Liver (tissue), 9 donors: ENCODE results near the gene FRMD4A. TPM values are rescaled to one million over a fixed set of nuclear protein-coding genes. Genes with fewer than 3 reads are reported as not detected.

ENCODE experiments used
- DNase-seq: peaks from one replicate; pipeline ENCODE4 v3.0.0-alpha.2; 2017; ENCODE audit warnings: low spot score
- H3K27ac ChIP-seq, 2 donors: one replicate each; pipeline ENCODE4 v1.7.0; 2013; ENCODE audit warnings: inconsistent platforms in 2 of 2, low read length in 2 of 2, control low read depth in 1 of 2, low read depth in 1 of 2, mild to moderate bottlenecking in 1 of 2
- H3K27me3 ChIP-seq, 4 donors: one replicate each; pipeline versions ENCODE4 v1.6.1 to v1.7.0; 2013; ENCODE audit warnings: low read length in 3 of 4, inconsistent platforms in 1 of 4, mild to moderate bottlenecking in 1 of 4, moderate library complexity in 1 of 4; ENCODE audit not compliant: control insufficient read depth in 4 of 4, insufficient read depth in 4 of 4
- H3K36me3 ChIP-seq, 4 donors: one replicate each; pipeline versions ENCODE4 v1.6.1 to v1.7.0; 2013; ENCODE audit warnings: low read length in 3 of 4, mild to moderate bottlenecking in 3 of 4, low read depth in 1 of 4, moderate library complexity in 1 of 4; ENCODE audit not compliant: control insufficient read depth in 4 of 4, insufficient read depth in 3 of 4
- H3K4me1 ChIP-seq, 4 donors: one replicate each; pipeline versions ENCODE4 v1.6.1 to v1.7.0; 2013; ENCODE audit warnings: low read length in 3 of 4, mild to moderate bottlenecking in 3 of 4, moderate library complexity in 1 of 4; ENCODE audit not compliant: control insufficient read depth in 4 of 4, insufficient read depth in 4 of 4
- H3K4me3 ChIP-seq, 3 donors: one replicate each; pipeline versions ENCODE4 v1.6.1 to v1.7.0; 2013; ENCODE audit warnings: low read length in 3 of 3, control low read depth in 1 of 3, low read depth in 1 of 3, mild to moderate bottlenecking in 1 of 3
- H3K9ac ChIP-seq, 2 donors: one replicate each; pipeline ENCODE4 v1.7.0; 2013; ENCODE audit warnings: low read length in 2 of 2, mild to moderate bottlenecking in 2 of 2, moderate library complexity in 2 of 2, control low read depth in 1 of 2, low read depth in 1 of 2
- H3K9me3 ChIP-seq, 4 donors: one replicate each; pipeline versions ENCODE4 v1.6.1 to v1.7.0; 2013; ENCODE audit warnings: low read length in 3 of 4; ENCODE audit not compliant: control insufficient read depth in 4 of 4
- EGR1 ChIP-seq, 2 donors: IDR thresholded peaks; 2 replicates each; pipeline ENCODE4 v1.6.1; 2016 to 2018; ENCODE audit warnings: antibody characterized with exemption in 2 of 2, low read depth in 2 of 2
- FOXA2 ChIP-seq: IDR thresholded peaks from 2 replicates; pipeline ENCODE4 v1.6.1; 2016; ENCODE audit warnings: antibody characterized with exemption
- GABPA ChIP-seq, 2 donors: IDR thresholded peaks in 1 of 2; conservative IDR thresholded peaks in 1 of 2; 2 replicates each; pipeline ENCODE4 v1.6.1; 2016; ENCODE audit warnings: antibody characterized with exemption in 2 of 2, mild to moderate bottlenecking in 1 of 2, moderate library complexity in 1 of 2
- HNF4A ChIP-seq, 2 donors: conservative IDR thresholded peaks; 2 replicates each; pipeline ENCODE4 v1.6.1; 2016; ENCODE audit warnings: antibody characterized with exemption in 2 of 2, mild to moderate bottlenecking in 2 of 2
- HNF4G ChIP-seq: IDR thresholded peaks from 2 replicates; pipeline ENCODE4 v1.6.1; 2016; ENCODE audit warnings: antibody characterized with exemption
- JUND ChIP-seq, 2 donors: IDR thresholded peaks; 2 replicates each; pipeline ENCODE4 v1.6.1; 2016; ENCODE audit warnings: antibody characterized with exemption in 2 of 2
- NR2F2 ChIP-seq: IDR thresholded peaks from 2 replicates; pipeline ENCODE4 v1.6.1; 2016; ENCODE audit warnings: antibody characterized with exemption
- RAD21 ChIP-seq, 2 donors: IDR thresholded peaks; 2 replicates each; pipeline ENCODE4 v1.6.1; 2016; ENCODE audit warnings: antibody characterized with exemption in 2 of 2, mild to moderate bottlenecking in 2 of 2
- RXRA ChIP-seq, 2 donors: IDR thresholded peaks; 2 replicates each; pipeline ENCODE4 v1.6.1; 2017 to 2018; ENCODE audit warnings: antibody characterized with exemption in 2 of 2, mild to moderate bottlenecking in 1 of 2
- SP1 ChIP-seq: IDR thresholded peaks from 2 replicates; pipeline ENCODE4 v1.6.1; 2018; ENCODE audit warnings: antibody characterized with exemption, mild to moderate bottlenecking
- TAF1 ChIP-seq: conservative IDR thresholded peaks from 2 replicates; pipeline ENCODE4 v1.6.1; 2016; ENCODE audit warnings: antibody characterized with exemption, mild to moderate bottlenecking
- YY1 ChIP-seq: IDR thresholded peaks from 2 replicates; pipeline ENCODE4 v1.6.1; 2016; ENCODE audit warnings: antibody characterized with exemption, mild to moderate bottlenecking
- WGBS: extraction: QIAGEN DNeasy Blood & Tissue Kit; methylation state at CpG from one replicate; pipeline ENCODE4 v1.1.7; 2013; 5-methylcytosine and 5-hydroxymethylcytosine counted together
- polyA plus RNA-seq, 2 donors: library from polyadenylated mRNA; stranded (reverse) in 1 of 2; unstranded in 1 of 2; fragments of 200-250 nt in 1 of 2; fragments of >200 nt in 1 of 2; fragmentation: Nextera tagmentation in 1 of 2; extraction: Ambion mirVana in 1 of 2; gene quantifications; one replicate each; pipeline versions ENCODE4 v1.2.1 to v1.2.3, GENCODE V29; 2013 to 2015
- total RNA-seq, 2 donors: library from RNA; depleted of rRNA; stranded (reverse); fragments of >200 nt; gene quantifications; one replicate each; pipeline ENCODE4 v1.2.3, GENCODE V29; 2014
- TF ChIP-seq, protein P1 (sequence below): IDR thresholded peaks from 2 replicates; pipeline ENCODE4 v1.6.1; 2016; ENCODE audit warnings: antibody characterized with exemption
- TF ChIP-seq, protein P2 (sequence below): IDR thresholded peaks from 2 replicates; pipeline ENCODE4 v1.6.1; 2016; ENCODE audit warnings: antibody characterized with exemption
- TF ChIP-seq, protein P3 (sequence below): fragments of 150-350 bp; IDR thresholded peaks from 2 replicates; pipeline ENCODE4 v1.5.1; 2017; ENCODE audit warnings: improper control_type of control experiment, low read depth, low read length; ENCODE audit not compliant: missing input control
- TF ChIP-seq, protein P4 (sequence below): IDR thresholded peaks from 2 replicates; pipeline ENCODE4 v1.6.1; 2016; ENCODE audit warnings: antibody characterized with exemption, mild to moderate bottlenecking
- TF ChIP-seq, protein P5 (sequence below): IDR thresholded peaks from 2 replicates; pipeline ENCODE4 v1.6.1; 2016; ENCODE audit warnings: antibody characterized with exemption
- donor health status: healthy.
- donor health status: healthy.
- donor health status: healthy.
- donor health status: healthy.
- donor health status: healthy.

Gene FRMD4A
- total and polyA plus RNA-seq, 4 donors, result 8.2 to 34.3 (median 13.1) TPM

DNA sequence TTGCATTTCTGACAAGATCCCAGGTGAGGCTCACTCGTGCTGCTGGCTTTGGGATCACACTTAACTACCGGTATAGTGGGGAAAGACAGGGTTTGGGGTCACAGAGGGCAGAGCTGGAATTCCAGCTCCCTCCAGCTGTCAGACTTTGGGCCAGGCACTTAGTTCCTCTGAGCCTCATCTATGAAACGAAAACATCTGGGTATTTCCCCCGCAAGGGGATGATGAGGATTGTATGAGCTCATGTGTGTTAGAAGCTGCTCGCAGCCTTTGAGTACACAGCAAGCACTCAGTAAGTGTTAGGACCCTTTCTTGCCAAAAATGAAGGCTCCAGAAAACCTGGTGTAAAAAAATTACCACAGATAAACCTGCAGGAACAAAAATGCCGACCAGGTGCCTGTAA, 677.9 kb downstream of the FRMD4A start:
- no peak for DNase-seq
- H3K4me3 ChIP-seq, result no peak overlapping the region
- H3K36me3 ChIP-seq, result peaks cover 9 to 80% (median 56%) of the 10 kb centered on the region in 4 donors
- no peak overlapping the region for H3K27ac ChIP-seq
- WGBS, result 85% methylated on average over 6 of the region's 6 CpGs
- H3K4me1 ChIP-seq, result no peaks in the 10 kb centered on the region
- H3K9me3 ChIP-seq, result no peaks in the 10 kb centered on the region
- TF ChIP-seq, protein P1, sequence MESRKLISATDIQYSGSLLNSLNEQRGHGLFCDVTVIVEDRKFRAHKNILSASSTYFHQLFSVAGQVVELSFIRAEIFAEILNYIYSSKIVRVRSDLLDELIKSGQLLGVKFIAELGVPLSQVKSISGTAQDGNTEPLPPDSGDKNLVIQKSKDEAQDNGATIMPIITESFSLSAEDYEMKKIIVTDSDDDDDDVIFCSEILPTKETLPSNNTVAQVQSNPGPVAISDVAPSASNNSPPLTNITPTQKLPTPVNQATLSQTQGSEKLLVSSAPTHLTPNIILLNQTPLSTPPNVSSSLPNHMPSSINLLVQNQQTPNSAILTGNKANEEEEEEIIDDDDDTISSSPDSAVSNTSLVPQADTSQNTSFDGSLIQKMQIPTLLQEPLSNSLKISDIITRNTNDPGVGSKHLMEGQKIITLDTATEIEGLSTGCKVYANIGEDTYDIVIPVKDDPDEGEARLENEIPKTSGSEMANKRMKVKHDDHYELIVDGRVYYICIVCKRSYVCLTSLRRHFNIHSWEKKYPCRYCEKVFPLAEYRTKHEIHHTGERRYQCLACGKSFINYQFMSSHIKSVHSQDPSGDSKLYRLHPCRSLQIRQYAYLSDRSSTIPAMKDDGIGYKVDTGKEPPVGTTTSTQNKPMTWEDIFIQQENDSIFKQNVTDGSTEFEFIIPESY, result no peak
- TF ChIP-seq, protein P2, sequence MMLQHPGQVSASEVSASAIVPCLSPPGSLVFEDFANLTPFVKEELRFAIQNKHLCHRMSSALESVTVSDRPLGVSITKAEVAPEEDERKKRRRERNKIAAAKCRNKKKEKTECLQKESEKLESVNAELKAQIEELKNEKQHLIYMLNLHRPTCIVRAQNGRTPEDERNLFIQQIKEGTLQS, result no peak
- TF ChIP-seq RAD21 (IDR thresholded peaks at IDR 0.05) (no peak), RXRA (IDR thresholded peaks at IDR 0.05) (no peak)
- H3K27me3 ChIP-seq, result no peaks in the 10 kb centered on the region
- no peak overlapping the region for H3K9ac ChIP-seq

DNA sequence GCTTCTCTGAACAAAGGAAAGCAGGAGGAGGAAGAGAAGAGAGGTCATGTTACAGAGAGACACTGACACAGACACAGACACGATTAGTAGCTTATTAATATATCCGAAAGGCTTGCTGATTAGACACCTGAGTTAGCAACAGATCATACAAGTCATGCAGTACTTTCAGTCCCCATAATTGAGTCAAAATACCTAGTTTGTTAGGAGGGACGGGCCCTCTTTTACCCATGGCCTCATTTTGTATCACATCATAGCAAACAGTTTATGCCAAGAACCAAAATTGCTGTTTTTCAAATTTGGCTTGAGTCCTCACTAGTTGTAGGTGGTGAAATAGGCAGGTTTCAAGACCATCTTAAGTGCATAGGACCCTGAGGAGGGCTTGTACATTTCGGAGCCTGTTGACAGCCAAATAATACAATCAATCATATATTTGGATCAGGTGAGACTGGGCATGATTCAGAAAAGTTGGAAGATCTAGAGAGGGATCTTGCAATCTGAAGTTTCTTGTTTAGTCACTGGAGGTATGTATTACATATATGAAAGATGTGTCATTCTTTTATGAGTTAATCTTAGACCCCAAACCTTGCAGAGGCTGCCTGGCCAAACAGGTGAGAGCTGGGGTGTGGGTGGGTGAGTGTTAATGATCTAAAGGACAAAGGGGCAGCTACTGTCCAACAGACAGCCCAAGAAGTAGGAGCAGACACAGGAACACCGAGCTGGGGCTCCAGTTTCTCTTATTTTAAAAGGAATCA, 678.6 kb downstream of the FRMD4A start:
- DNase-seq, result no peak
- TF ChIP-seq, protein P3, sequence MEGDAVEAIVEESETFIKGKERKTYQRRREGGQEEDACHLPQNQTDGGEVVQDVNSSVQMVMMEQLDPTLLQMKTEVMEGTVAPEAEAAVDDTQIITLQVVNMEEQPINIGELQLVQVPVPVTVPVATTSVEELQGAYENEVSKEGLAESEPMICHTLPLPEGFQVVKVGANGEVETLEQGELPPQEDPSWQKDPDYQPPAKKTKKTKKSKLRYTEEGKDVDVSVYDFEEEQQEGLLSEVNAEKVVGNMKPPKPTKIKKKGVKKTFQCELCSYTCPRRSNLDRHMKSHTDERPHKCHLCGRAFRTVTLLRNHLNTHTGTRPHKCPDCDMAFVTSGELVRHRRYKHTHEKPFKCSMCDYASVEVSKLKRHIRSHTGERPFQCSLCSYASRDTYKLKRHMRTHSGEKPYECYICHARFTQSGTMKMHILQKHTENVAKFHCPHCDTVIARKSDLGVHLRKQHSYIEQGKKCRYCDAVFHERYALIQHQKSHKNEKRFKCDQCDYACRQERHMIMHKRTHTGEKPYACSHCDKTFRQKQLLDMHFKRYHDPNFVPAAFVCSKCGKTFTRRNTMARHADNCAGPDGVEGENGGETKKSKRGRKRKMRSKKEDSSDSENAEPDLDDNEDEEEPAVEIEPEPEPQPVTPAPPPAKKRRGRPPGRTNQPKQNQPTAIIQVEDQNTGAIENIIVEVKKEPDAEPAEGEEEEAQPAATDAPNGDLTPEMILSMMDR, result no peak
- TF ChIP-seq, protein P2, result no peak
- no peak for TF ChIP-seq RXRA (IDR thresholded peaks at IDR 0.05)
- TF ChIP-seq NR2F2, result no peak
- TF ChIP-seq EGR1 (IDR thresholded peaks at IDR 0.05; ENCODE audit: low read depth in 2 of 2), result no peak
- no peak for TF ChIP-seq FOXA2
- TF ChIP-seq GABPA (IDR thresholded peaks at IDR 0.05 in 1 of 2, conservative IDR thresholded peaks at IDR 0.05 in 1 of 2), result no peak
- no peak for TF ChIP-seq HNF4G
- TF ChIP-seq, protein P1, result no peak
- no peak for TF ChIP-seq TAF1
- no peak for TF ChIP-seq HNF4A (conservative IDR thresholded peaks at IDR 0.05)
- TF ChIP-seq, protein P4, sequence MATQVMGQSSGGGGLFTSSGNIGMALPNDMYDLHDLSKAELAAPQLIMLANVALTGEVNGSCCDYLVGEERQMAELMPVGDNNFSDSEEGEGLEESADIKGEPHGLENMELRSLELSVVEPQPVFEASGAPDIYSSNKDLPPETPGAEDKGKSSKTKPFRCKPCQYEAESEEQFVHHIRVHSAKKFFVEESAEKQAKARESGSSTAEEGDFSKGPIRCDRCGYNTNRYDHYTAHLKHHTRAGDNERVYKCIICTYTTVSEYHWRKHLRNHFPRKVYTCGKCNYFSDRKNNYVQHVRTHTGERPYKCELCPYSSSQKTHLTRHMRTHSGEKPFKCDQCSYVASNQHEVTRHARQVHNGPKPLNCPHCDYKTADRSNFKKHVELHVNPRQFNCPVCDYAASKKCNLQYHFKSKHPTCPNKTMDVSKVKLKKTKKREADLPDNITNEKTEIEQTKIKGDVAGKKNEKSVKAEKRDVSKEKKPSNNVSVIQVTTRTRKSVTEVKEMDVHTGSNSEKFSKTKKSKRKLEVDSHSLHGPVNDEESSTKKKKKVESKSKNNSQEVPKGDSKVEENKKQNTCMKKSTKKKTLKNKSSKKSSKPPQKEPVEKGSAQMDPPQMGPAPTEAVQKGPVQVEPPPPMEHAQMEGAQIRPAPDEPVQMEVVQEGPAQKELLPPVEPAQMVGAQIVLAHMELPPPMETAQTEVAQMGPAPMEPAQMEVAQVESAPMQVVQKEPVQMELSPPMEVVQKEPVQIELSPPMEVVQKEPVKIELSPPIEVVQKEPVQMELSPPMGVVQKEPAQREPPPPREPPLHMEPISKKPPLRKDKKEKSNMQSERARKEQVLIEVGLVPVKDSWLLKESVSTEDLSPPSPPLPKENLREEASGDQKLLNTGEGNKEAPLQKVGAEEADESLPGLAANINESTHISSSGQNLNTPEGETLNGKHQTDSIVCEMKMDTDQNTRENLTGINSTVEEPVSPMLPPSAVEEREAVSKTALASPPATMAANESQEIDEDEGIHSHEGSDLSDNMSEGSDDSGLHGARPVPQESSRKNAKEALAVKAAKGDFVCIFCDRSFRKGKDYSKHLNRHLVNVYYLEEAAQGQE, result no peak
- TF ChIP-seq YY1, result no peak
- TF ChIP-seq SP1, result no peak
- TF ChIP-seq JUND (IDR thresholded peaks at IDR 0.05), result no peak
- TF ChIP-seq, protein P5, sequence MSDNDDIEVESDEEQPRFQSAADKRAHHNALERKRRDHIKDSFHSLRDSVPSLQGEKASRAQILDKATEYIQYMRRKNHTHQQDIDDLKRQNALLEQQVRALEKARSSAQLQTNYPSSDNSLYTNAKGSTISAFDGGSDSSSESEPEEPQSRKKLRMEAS, result no peak
- Histone ChIP-seq H3K27ac (no peak overlapping the region), H3K4me3 (no peak overlapping the region), H3K9me3 (no peaks in the 10 kb centered on the region), H3K9ac (no peak overlapping the region), H3K36me3 (peaks cover 7 to 85% (median 57%) of the 10 kb centered on the region in 4 donors), H3K4me1 (no peaks in the 10 kb centered on the region), H3K27me3 (no peaks in the 10 kb centered on the region)
- 89% methylated on average over 5 of the region's 5 CpGs for WGBS
